ENCODE results near the gene CMKLR1. TPM values are rescaled to one million over a fixed set of nuclear protein-coding genes. Genes with fewer than 3 reads are reported as not detected.
A peak's percentile ranks its signal among the peaks of the same experiment; 100 is the strongest.

CMKLR1 gene
- total RNA-seq, 4 donors from 2014 or later, result 1.1 to 7.5 (median 3.7) TPM

- no peak for TF ChIP-seq POLR2A (IDR thresholded peaks at IDR 0.05)
- TF ChIP-seq CTCF (IDR thresholded peaks at IDR 0.05), result no peak
- 50 to 58% methylated on average over 3 of the region's 3 CpGs for WGBS, 2 donors
- intact Hi-C loops (cut with DNase I; ENCODE audit: low total_unique reads), result no loop called here
- DNase-seq (ENCODE audit: low spot score in 2 of 2), result peak; percentile 67 to 90
- H3K4me3 ChIP-seq (ENCODE audit: low read depth, poor library complexity, severe bottlenecking), result no peak overlapping the region
Observed at GRCh38 chr12:108332791-108333382, 6.2 kb downstream of the CMKLR1 start.

DNA sequence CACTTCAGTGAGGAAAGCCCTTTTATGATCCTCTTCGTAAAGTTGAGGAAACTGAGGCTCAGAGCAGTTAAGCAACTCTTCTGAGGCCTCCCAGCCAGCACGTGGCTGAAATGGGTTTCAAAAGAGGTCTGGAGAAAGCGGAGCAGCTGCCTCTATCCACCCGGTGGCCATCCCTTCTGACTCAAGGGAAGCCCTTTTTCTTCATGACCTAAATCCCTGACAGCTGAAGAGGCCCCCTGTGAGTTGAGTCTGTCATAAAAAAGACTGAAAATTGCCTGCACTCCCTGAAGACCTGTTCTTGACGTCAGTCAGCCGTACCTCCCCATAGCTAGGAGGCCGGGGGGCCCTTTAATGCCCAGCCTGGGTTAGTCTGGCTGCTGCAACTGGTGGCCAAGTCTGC, 10.7 kb downstream of the CMKLR1 start:
- no peak overlapping the region for H3K4me3 ChIP-seq (ENCODE audit: low read depth, poor library complexity, severe bottlenecking)
- intact Hi-C loops (cut with DNase I; ENCODE audit: low total_unique reads), result no loop called here
- DNase-seq (ENCODE audit: low spot score in 2 of 2), result no peak
- 61 to 83% methylated on average over 7 of the region's 7 CpGs for WGBS, 2 donors
- TF ChIP-seq CTCF (IDR thresholded peaks at IDR 0.05) (no peak), POLR2A (IDR thresholded peaks at IDR 0.05) (no peak)

- TF ChIP-seq CTCF (IDR thresholded peaks at IDR 0.05) (no peak), POLR2A (IDR thresholded peaks at IDR 0.05) (no peak)
- WGBS, 2 donors, result 59 to 67% methylated on average over 15 of the region's 15 CpGs
- no peak for DNase-seq (ENCODE audit: low spot score in 2 of 2)
- intact Hi-C loops (cut with DNase I; ENCODE audit: low total_unique reads), result no loop called here
- no peak overlapping the region for H3K4me3 ChIP-seq (ENCODE audit: low read depth, poor library complexity, severe bottlenecking)
Observed at GRCh38 chr12:108327621-108328344, 11.3 kb downstream of the CMKLR1 start.

DNA sequence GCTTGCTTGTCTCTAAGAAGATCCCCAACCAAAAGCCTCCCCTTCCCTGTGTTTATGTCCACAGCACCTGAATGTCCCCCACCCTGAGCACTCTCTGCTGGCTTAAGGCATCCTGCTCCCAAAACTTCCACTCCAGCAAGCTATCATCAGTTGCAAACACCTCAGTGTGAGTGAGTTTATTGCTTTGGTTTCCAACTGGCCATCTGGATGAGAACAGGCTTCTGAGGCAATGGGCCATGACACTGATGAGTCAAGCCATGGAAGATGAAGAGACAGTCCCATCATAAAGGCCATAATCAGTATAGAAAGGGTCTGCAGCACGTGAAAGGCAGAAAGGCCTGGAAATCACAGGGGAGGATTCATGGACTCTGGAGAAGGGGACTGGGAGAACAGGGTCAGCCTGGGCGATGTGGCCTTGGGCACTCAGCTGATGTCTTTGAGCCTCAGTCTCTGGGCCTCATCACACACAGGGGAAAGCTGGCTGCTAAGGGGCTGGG, 12.8 kb downstream of the CMKLR1 start:
- TF ChIP-seq CTCF (IDR thresholded peaks at IDR 0.05), result no peak
- DNase-seq (ENCODE audit: low spot score in 2 of 2), result no peak
- H3K4me3 ChIP-seq (ENCODE audit: low read depth, poor library complexity, severe bottlenecking), result no peak overlapping the region
- intact Hi-C loops (cut with DNase I; ENCODE audit: low total_unique reads), result no loop called here
- 79 to 82% methylated on average over 2 of the region's 2 CpGs for WGBS, 2 donors

DNA sequence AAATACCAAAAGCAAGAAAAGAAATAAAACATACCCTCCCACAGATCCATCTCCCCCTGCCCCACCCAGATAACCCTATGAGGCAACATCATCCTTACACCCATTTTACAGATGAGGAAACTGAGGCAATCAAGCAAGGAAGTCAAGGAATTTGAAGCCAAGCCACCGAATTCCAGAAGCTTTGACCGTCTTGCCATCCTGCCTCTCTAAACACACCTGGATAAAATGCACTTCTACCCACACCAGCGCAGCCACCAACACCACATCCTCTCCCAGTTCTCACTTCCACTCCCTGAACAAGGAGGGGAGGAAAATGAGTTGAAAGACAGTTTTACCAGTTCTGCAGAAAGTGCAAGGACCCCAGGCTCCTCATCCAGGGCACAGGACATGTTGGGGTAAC, 13.6 kb downstream of the CMKLR1 start:
- WGBS, 2 donors, result 91 to 96% methylated on average over 3 of the region's 3 CpGs
- DNase-seq (ENCODE audit: low spot score in 2 of 2), result no peak
- TF ChIP-seq POLR2A (IDR thresholded peaks at IDR 0.05), result no peak
- no peak overlapping the region for H3K4me3 ChIP-seq (ENCODE audit: low read depth, poor library complexity, severe bottlenecking)
- intact Hi-C loops (cut with DNase I; ENCODE audit: low total_unique reads), result no loop called here

DNA sequence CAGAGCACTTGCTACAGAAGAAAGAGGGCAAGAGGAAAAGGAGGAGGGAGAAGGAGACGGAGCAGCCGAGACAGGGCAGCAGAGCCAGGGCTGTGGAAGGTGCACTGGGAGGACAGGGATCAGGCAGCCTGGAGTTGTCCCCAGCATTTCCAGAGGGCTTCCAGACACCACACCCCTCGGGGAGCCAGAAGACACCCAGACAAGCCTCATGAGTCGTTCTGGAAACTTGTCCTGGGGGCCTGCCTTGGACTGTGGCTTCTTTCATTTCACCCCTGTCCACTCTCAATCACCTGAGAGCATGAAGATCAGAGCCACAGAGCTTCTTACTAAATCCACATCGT, 14.1 kb downstream of the CMKLR1 start:
- H3K4me3 ChIP-seq (ENCODE audit: low read depth, poor library complexity, severe bottlenecking), result no peak overlapping the region
- no peak for TF ChIP-seq CTCF (IDR thresholded peaks at IDR 0.05)
- TF ChIP-seq POLR2A (IDR thresholded peaks at IDR 0.05), result no peak
- intact Hi-C loops (cut with DNase I; ENCODE audit: low total_unique reads), result no loop called here
- WGBS, 2 donors, result 53 to 60% methylated on average over 5 of the region's 5 CpGs
- DNase-seq (ENCODE audit: low spot score in 2 of 2), result no peak

All from lower leg skin (tissue), 4 donors.